Astrocyte (in vitro differentiated cells and primary cell): ENCODE data around the gene LRRC4C. TPM values are rescaled to one million over a fixed set of nuclear protein-coding genes. Genes with fewer than 3 reads are reported as not detected.

Experiments used
- DNase-seq: peaks from one replicate; pipeline ENCODE4 v3.0.0-alpha.2; 2010; ENCODE audit warnings: low read depth
- FAIRE-seq: peaks from 2 replicates; lab custom pipeline; 2011; peaks lifted over from hg19 to GRCh38; lab: Jason Lieb, UNC
- H2AFZ ChIP-seq: 2 replicates; pipeline ENCODE4 v1.6.0; 2012; ENCODE audit warnings: low read depth, low read length, inconsistent platforms
- H3K27ac ChIP-seq: 2 replicates; pipeline ENCODE4 v1.5.1; 2011; ENCODE audit warnings: low read depth, low read length, inconsistent platforms
- H3K27me3 ChIP-seq: 2 replicates; pipeline ENCODE4 v1.6.0; 2011; ENCODE audit warnings: low read length, inconsistent platforms; ENCODE audit not compliant: insufficient read depth
- H3K36me3 ChIP-seq: 2 replicates; pipeline ENCODE4 v1.5.1; 2011; ENCODE audit warnings: low read length, inconsistent platforms; ENCODE audit not compliant: insufficient read depth
- H3K4me1 ChIP-seq: 2 replicates; pipeline ENCODE4 v1.5.1; 2011; ENCODE audit warnings: low read length, inconsistent platforms; ENCODE audit not compliant: insufficient read depth
- H3K4me2 ChIP-seq: 2 replicates; pipeline ENCODE4 v1.6.0; 2012; ENCODE audit warnings: low read length, inconsistent platforms
- H3K4me3 ChIP-seq: 2 replicates; pipeline ENCODE4 v1.5.1; 2011; ENCODE audit warnings: low read depth, mild to moderate bottlenecking, low read length, inconsistent platforms; ENCODE audit not compliant: insufficient read depth
- H3K79me2 ChIP-seq: 2 replicates; pipeline ENCODE4 v1.6.0; 2012; ENCODE audit warnings: mild to moderate bottlenecking, low read length, inconsistent platforms; ENCODE audit not compliant: insufficient read depth
- H3K9ac ChIP-seq: 2 replicates; pipeline ENCODE4 v1.6.0; 2012; ENCODE audit warnings: mild to moderate bottlenecking, low read length, inconsistent platforms
- H3K9me3 ChIP-seq: 2 replicates; pipeline ENCODE4 v1.5.1; 2012; ENCODE audit warnings: low read depth, mild to moderate bottlenecking, low read length, inconsistent platforms; ENCODE audit not compliant: insufficient read depth
- H4K20me1 ChIP-seq: 2 replicates; pipeline ENCODE4 v1.6.0; 2012; ENCODE audit warnings: low read length, inconsistent platforms; ENCODE audit not compliant: insufficient read depth
- H3K27ac Mint-ChIP-seq: one replicate; pipeline ENCODE4 v1.8.0; 2021; ENCODE audit warnings: mild to moderate bottlenecking, mixed read lengths; ENCODE audit not compliant: unreplicated experiment
- H3K27me3 Mint-ChIP-seq: one replicate; pipeline ENCODE4 v1.8.0; 2021; ENCODE audit warnings: low read depth, mixed read lengths; ENCODE audit not compliant: unreplicated experiment
- H3K36me3 Mint-ChIP-seq: one replicate; pipeline ENCODE4 v1.8.0; 2021; ENCODE audit warnings: low read depth, mixed read lengths; ENCODE audit not compliant: unreplicated experiment
- H3K4me1 Mint-ChIP-seq: one replicate; pipeline ENCODE4 v1.8.0; 2021; ENCODE audit warnings: low read depth, mixed read lengths; ENCODE audit not compliant: unreplicated experiment
- H3K4me3 Mint-ChIP-seq: one replicate; pipeline ENCODE4 v1.8.0; 2021; ENCODE audit warnings: mild to moderate bottlenecking, moderate library complexity, mixed read lengths; ENCODE audit not compliant: unreplicated experiment
- H3K9me3 Mint-ChIP-seq: one replicate; pipeline ENCODE4 v1.8.0; 2021; ENCODE audit warnings: mild to moderate bottlenecking, mixed read lengths; ENCODE audit not compliant: unreplicated experiment
- EZH2 ChIP-seq: IDR thresholded peaks from 2 replicates; pipeline ENCODE4 v1.6.1; 2012; ENCODE audit warnings: mild to moderate bottlenecking, low read length, inconsistent platforms; ENCODE audit not compliant: insufficient read depth
- total RNA-seq: library from RNA; stranded (reverse); gene quantifications from 2 replicates; pipeline ENCODE4 v1.2.1, GENCODE V29; 2021
- TF ChIP-seq, protein P1 (sequence below): IDR thresholded peaks from 2 replicates; pipeline ENCODE4 v1.5.1; 2011; ENCODE audit warnings: low read depth, mild to moderate bottlenecking, inconsistent platforms, low read length, moderate library complexity; ENCODE audit not compliant: insufficient read depth

Gene LRRC4C
- total RNA-seq, 1 donor from 2014 or later: 9.0 TPM

DNA sequence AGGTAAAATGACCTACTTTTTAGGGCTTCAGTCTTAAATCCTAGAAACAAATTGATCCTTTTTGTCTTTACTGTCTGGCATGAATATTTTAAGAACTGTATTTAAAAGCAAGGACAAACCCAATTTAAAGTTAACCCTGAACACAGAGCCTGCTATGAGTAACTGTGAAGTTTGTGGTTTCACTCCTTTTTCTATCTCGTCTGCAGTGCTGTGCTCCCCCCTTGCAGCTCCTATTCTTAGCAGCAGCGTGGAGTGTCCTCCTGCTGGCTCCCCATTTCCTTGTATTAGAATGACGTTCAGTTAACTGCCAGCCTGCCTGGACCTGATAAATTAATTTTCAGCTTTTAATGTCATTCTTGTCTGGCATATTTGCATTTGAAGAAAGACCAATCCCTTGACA, 40.0 kb upstream of the LRRC4C start:
- FAIRE-seq: no peak
- H3K27ac ChIP-seq: no peak overlapping the region
- H3K4me3 ChIP-seq: no peak overlapping the region
- H3K36me3 ChIP-seq: no peaks in the 10 kb centered on the region
- Mint-ChIP-seq H3K36me3 (no peaks in the 10 kb centered on the region), H3K4me1 (peaks cover 31% of the 10 kb centered on the region), H3K27me3 (no peaks in the 10 kb centered on the region), H3K27ac (peak overlapping the region; percentile 1), H3K9me3 (no peaks in the 10 kb centered on the region), H3K4me3 (no peak overlapping the region)
- no peaks in the 10 kb centered on the region for H4K20me1 ChIP-seq
- H3K79me2 ChIP-seq: no peaks in the 10 kb centered on the region
- no peak overlapping the region for H3K9ac ChIP-seq
- TF ChIP-seq EZH2: no peak
- TF ChIP-seq, protein P1, sequence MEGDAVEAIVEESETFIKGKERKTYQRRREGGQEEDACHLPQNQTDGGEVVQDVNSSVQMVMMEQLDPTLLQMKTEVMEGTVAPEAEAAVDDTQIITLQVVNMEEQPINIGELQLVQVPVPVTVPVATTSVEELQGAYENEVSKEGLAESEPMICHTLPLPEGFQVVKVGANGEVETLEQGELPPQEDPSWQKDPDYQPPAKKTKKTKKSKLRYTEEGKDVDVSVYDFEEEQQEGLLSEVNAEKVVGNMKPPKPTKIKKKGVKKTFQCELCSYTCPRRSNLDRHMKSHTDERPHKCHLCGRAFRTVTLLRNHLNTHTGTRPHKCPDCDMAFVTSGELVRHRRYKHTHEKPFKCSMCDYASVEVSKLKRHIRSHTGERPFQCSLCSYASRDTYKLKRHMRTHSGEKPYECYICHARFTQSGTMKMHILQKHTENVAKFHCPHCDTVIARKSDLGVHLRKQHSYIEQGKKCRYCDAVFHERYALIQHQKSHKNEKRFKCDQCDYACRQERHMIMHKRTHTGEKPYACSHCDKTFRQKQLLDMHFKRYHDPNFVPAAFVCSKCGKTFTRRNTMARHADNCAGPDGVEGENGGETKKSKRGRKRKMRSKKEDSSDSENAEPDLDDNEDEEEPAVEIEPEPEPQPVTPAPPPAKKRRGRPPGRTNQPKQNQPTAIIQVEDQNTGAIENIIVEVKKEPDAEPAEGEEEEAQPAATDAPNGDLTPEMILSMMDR: no peak
- H3K4me1 ChIP-seq: peaks cover 6% of the 10 kb centered on the region
- H2AFZ ChIP-seq: no peak overlapping the region
- H3K4me2 ChIP-seq: no peak overlapping the region
- no peaks in the 10 kb centered on the region for H3K9me3 ChIP-seq
- peak; percentile 41 for DNase-seq
- H3K27me3 ChIP-seq: no peaks in the 10 kb centered on the region

DNA sequence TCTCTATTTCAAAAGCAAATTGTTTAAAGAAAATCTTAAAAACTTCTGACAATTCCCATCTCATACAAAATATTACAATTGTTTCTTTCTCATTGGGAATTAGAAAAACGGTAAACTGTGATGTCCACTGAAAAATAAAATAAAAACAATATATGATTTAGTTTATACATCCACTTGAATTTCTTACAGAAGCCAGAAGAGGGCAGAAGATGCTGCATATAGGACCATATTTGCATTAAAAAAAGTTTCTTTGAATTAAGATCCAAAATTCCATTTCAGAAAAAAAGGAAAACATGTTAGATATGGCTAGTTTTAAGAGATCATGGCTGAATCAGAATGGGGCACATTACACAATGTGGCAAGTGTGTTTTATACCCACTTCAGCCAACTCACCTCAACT, 39.3 kb upstream of the LRRC4C start:
- FAIRE-seq: no peak
- Mint-ChIP-seq H3K4me3 (no peak overlapping the region), H3K27me3 (no peaks in the 10 kb centered on the region), H3K9me3 (no peaks in the 10 kb centered on the region), H3K4me1 (peaks cover 31% of the 10 kb centered on the region), H3K27ac (no peak overlapping the region), H3K36me3 (no peaks in the 10 kb centered on the region)
- H3K4me1 ChIP-seq: peaks cover 6% of the 10 kb centered on the region
- H2AFZ ChIP-seq: no peak overlapping the region
- no peak overlapping the region for H3K4me2 ChIP-seq
- no peak overlapping the region for H3K27ac ChIP-seq
- no peaks in the 10 kb centered on the region for H3K9me3 ChIP-seq
- H3K27me3 ChIP-seq: no peaks in the 10 kb centered on the region
- DNase-seq: no peak
- no peak overlapping the region for H3K9ac ChIP-seq
- no peaks in the 10 kb centered on the region for H3K36me3 ChIP-seq
- TF ChIP-seq, protein P1: peak; percentile 44
- no peak for TF ChIP-seq EZH2
- no peak overlapping the region for H3K4me3 ChIP-seq
- H3K79me2 ChIP-seq: no peaks in the 10 kb centered on the region
- no peaks in the 10 kb centered on the region for H4K20me1 ChIP-seq

DNA sequence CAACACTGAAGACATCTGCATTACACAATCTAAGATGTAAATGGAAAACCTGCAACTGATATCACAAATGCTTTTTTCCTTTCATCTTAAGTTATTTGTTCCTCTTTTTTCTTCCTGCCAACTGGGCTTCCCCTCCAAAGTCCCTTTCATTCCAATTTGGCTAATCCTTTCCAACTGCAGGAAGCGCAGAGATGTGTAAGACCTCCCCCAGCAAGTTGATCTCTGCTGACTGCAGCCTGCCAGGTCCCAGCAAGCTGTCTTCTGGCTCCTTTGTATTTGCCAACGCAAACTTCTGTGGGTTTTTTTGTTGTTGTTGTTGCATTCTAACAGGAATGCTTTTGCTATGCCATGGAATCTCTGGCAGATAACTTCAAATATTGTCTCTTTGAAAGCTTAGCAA, 38.5 kb upstream of the LRRC4C start:
- peak overlapping the region; percentile 44 for H3K4me2 ChIP-seq
- no peaks in the 10 kb centered on the region for H3K9me3 Mint-ChIP-seq
- no peak overlapping the region for H3K4me3 ChIP-seq
- no peaks in the 10 kb centered on the region for H4K20me1 ChIP-seq
- no peaks in the 10 kb centered on the region for H3K27me3 Mint-ChIP-seq
- peak overlapping the region; percentile 11 for H3K27ac ChIP-seq
- no peaks in the 10 kb centered on the region for H3K79me2 ChIP-seq
- H3K9me3 ChIP-seq: no peaks in the 10 kb centered on the region
- H3K27me3 ChIP-seq: no peaks in the 10 kb centered on the region
- DNase-seq (peak; percentile 68), FAIRE-seq (no peak)
- H3K4me1 Mint-ChIP-seq: peaks cover 31% of the 10 kb centered on the region
- no peak overlapping the region for H3K9ac ChIP-seq
- no peaks in the 10 kb centered on the region for H3K36me3 Mint-ChIP-seq
- H3K4me3 Mint-ChIP-seq: no peak overlapping the region
- no peak overlapping the region for H3K27ac Mint-ChIP-seq
- H3K36me3 ChIP-seq: no peaks in the 10 kb centered on the region
- TF ChIP-seq, protein P1: no peak
- TF ChIP-seq EZH2: no peak
- H2AFZ ChIP-seq: no peak overlapping the region
- peaks cover 6% of the 10 kb centered on the region for H3K4me1 ChIP-seq
